Measurements from ENCODE around the gene PRDM16.

The PRDM16 gene

DNA sequence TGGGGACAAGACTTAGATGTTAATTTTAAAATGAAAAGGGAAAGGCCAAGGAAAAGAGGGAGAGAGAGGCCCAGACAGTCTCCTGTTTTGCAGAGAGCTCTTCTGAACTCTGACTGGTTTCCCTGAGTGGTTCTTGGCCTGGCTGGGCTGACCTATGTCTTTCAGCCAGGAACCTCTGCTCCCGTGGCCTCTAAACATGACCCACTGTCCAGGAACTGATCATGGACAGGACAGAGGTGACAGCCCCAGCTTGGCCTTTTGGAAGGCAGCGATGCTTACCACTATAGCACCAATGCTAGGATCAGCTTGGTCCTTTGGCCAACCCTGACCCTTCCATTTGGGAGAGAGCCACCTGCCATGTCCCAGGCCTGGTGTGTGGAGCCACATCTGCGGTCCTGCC lies 55.2 kb downstream of the PRDM16 start:
- TF ChIP-seq CTCF (conservative IDR thresholded peaks at IDR 0.05): no peak
- TF ChIP-seq ZFX (IDR thresholded peaks at IDR 0.05): no peak

DNA sequence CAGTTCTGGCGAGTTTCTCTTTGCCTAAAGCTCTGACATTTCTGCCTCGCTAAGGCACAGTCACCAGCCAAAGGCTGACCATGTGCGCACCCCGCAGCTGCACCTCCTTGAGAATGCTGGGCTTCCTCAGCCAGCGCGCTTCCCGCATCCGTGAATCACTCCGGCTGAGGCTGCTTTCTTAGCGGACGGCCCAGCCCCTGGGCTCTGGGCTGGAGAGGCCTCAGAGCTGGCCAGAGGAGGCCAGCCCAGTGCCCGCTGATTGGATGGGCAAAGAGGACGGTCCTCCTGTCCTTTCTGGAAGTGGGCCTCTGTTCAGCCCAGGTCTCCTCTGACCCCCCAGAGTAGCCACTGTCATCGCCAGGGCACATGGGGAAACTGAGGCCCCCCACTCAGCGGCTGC lies 56.1 kb downstream of the PRDM16 start:
- no peak for TF ChIP-seq ZFX (IDR thresholded peaks at IDR 0.05)
- TF ChIP-seq CTCF (conservative IDR thresholded peaks at IDR 0.05): no peak
- H3K27ac ChIP-seq: no peak overlapping the region

More for the DNA sequence above, 55.2 kb downstream of the PRDM16 start:
- no peak overlapping the region for H3K27ac ChIP-seq

DNA sequence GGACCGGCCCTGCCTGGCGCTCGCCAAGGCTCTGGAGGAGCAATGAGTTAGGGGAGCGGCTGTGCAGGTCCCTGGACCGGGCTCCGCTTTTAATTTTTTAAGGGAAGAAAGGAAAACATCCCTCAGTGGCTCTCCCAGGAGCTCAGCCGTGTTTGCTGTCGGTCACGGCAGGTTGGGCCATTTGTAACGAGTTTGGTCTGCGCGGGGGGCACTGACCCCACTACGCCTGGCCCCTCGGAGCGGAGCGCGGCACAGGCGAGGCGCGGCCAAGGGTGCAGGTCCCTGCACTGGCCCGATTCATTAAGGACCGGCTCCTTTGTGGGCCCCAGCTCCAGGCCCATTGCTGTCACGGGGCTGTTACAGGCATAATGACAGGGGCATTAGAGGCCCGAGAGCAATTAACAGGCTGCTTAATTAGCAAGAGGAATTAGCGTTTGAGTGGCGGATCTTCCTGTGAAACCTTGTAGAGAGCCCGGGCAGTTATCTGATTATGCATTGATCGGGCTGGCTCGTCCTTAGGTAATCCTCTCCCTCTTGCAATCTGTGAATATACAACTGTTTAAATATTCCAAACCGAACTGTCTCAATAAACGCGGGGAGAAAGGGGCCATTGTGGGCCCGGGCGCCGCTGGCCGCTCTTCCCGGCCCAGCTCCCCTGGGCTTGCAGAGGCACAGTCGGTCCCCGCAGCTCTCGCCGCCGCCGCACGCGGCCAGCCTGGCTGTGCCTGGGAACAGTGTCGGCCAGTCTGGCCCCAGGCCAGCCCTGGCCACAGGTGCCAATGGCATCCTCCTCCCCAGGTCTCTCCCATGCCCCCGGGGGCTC lies 56.8 kb downstream of the PRDM16 start:
- TF ChIP-seq ZFX (IDR thresholded peaks at IDR 0.05) (no peak), CTCF (conservative IDR thresholded peaks at IDR 0.05) (no peak)
- peak overlapping the region; percentile 86 for H3K27ac ChIP-seq

DNA sequence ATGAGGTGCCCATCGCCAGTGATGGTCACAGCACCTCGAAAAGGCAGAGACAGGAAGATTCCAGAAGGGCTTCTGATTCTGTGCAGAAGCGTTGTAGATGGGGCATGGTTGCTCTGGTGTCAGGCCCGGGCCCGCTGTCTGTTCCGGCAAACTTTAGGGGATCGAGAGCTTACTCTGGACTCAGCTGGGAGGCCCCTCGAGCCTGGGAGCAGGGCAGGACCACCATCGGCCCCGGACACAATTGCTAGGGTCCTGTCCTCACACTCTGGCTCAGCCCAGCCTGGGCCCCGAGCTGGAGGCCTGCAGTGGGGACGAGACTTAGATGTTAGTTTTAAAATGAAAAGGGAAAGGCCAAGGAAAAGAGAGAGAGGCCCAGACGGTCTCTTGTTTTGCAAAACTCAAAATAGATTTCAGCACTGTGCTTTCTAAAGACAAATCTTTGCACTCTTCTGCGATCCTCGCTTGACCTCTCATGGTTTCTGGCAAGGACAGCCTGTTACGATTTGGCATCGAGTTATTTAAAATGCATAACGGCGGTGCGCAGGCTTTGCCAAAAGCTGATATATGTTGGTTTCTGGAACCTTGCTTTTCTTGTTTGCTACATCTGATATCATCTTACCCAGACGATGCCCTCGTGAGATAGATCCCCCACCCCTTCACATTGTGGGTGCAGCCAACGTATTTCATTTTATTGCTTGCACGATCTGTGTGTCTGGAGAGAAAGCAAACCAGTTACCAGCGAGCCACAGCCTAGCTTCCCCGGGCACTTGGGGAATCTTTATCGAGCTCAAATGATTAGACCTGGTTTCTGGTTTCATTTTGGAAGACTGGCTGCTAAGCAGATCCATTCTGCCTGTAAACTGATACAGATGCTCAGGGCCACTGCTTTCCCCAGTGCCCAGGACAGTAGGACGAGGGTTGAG lies 58.0 kb downstream of the PRDM16 start:
- TF ChIP-seq ZFX (IDR thresholded peaks at IDR 0.05) (no peak), CTCF (conservative IDR thresholded peaks at IDR 0.05) (no peak)
- peak overlapping the region; percentile 86 for H3K27ac ChIP-seq

DNA sequence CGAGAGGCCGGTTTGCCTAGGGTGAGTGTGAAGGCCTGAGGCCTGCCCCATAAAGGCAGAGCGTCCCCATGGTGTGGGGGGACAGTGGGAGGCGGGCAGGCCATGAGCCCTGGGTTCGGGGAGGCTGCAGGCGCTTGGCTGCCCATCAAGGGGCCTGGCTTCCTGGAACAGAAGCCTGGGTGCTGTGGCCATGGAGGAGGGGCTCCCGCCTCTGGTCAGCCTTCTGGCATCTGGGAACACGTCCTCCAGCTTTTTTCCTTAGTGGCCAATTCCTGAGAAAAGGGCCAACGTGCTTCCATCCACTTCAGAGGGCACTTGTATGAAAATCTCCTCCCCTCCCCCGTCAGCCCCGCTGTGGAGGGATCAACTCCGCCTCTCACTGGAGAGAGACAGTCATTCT lies 58.7 kb downstream of the PRDM16 start:
- TF ChIP-seq CTCF (conservative IDR thresholded peaks at IDR 0.05): no peak
- no peak for TF ChIP-seq ZFX (IDR thresholded peaks at IDR 0.05)
- peak overlapping the region; percentile 86 for H3K27ac ChIP-seq

DNA sequence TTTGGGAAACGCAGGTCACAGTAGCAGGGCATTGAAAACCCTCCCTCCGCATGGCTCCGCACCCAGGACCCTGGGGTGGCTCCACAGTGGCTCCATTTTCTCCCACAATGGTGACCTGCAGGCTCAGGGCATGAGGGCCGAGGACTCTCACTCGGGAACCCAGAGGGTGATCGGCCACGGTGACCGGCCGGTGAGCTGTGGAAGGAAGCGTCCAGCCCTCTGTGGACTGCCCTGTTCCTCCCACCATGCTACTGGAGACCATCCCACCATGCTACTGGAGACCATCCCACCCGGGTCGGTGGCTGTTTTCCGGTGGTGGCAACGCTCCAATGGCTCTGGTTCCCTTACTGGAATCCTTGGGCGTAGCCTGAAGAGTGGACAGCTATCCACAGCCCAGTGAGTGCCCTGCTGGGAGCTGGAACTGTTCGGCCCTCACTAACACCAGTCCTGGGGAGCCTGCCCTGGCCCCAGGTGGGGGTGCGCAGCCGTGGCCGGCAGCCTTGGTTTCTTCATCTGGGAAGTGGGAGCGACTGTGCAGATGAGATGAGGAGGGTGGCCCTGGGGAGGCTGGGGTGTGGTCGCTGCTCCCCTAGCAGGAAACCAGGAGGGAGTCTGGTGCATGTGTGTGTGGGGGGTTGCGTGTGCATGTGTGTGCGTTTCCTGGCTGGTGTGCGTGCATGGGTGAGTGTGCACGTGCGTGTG lies 59.6 kb downstream of the PRDM16 start:
- H3K27ac ChIP-seq: peak overlapping the region; percentile 86
- no peak for TF ChIP-seq CTCF (conservative IDR thresholded peaks at IDR 0.05)

All from C4-2B (cell line).